BJ (cell line): ENCODE measurements around the gene SPECC1L. TPM values are rescaled to one million over a fixed set of nuclear protein-coding genes. Genes with fewer than 3 reads are reported as not detected.

ENCODE experiments used
- CTCF ChIA-PET: fragments of 350-600 bp; formaldehyde crosslinking; extraction: SDS; loops from one replicate; lab custom pipeline; 2021; ENCODE audit warnings: antibody characterized with exemption, inconsistent platforms; lab: Yijun Ruan, JAX
- POLR2A ChIA-PET: fragments of 300-600 bp; sonication (Branson Sonifier 250); formaldehyde crosslinking; extraction: SDS; loops from one replicate; lab custom pipeline; 2021; ENCODE audit warnings: antibody characterized with exemption; lab: Charles Lee
- DNase-seq: peaks from one replicate; pipeline ENCODE4 v3.0.0-alpha.2; 2011; ENCODE audit warnings: low read depth
- H3K27me3 ChIP-seq: 2 replicates; pipeline ENCODE4 v1.6.0; 2011; ENCODE audit warnings: low read length; ENCODE audit not compliant: control insufficient read depth, insufficient read depth
- H3K36me3 ChIP-seq: 2 replicates; pipeline ENCODE4 v1.5.1; 2011; ENCODE audit warnings: low read length; ENCODE audit not compliant: control insufficient read depth, insufficient read depth
- H3K4me3 ChIP-seq: 2 replicates; pipeline ENCODE4 v1.5.1; 2011; ENCODE audit warnings: low read depth, mild to moderate bottlenecking, control low read depth, low read length
- CTCF ChIP-seq: IDR thresholded peaks from 2 replicates; pipeline ENCODE4 v1.5.1; 2011; ENCODE audit warnings: low read depth, mild to moderate bottlenecking, control low read depth, inconsistent platforms, low read length, moderate library complexity; ENCODE audit not compliant: insufficient read depth
- polyA plus RNA-seq: library from polyadenylated mRNA; depleted of rRNA; stranded (reverse); fragments of >200 nt; gene quantifications from 2 replicates; pipeline ENCODE4 v1.2.3, GENCODE V29; 2011

The SPECC1L gene
- polyA plus RNA-seq, 1 experiment, result 35.1 TPM

DNA sequence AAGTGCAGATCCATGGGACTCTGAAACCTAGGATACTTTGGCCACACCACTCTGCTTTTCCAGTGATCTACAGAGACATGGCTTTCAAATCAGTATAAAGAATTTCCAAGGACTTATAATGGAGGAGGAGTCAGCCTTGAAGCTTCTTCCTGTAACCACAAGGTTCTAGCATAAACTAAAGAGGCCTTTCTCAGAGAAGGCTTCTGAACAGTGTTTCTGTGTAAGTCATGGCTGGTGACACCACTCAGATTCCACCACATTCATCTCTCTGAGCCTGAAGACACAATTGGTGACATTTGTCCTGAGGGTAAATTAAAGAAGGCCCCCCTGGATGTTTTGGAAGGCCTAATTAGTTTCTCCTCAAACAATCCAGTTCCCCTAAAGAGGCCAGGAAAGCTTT lies 127.8 kb downstream of the SPECC1L start:
- peaks cover 1% of the 10 kb centered on the region; the same call in 1 of the 2 replicates for H3K36me3 ChIP-seq
- no peak overlapping the region for H3K4me3 ChIP-seq
- no peaks in the 10 kb centered on the region for H3K27me3 ChIP-seq
- ChIA-PET CTCF (interaction anchor here (0.9 to 1.0 kb wide), 2 partner anchors 14 to 25 kb away, joined by 3 read pairs; no protein-coding TSS in a partner anchor), POLR2A (no interaction called here)
- no peak for DNase-seq
- no peak for TF ChIP-seq CTCF

GRCh38 chr22:24400034-24400725 lies 129.5 kb downstream of the SPECC1L start:
- CTCF ChIA-PET, result interaction anchor here (0.6 kb wide), 1 partner anchor 37 kb away, joined by 3 read pairs; no protein-coding TSS in a partner anchor
- Histone ChIP-seq H3K27me3 (no peaks in the 10 kb centered on the region), H3K36me3 (peaks cover 6% of the 10 kb centered on the region; the same call in 1 of the 2 replicates), H3K4me3 (no peak overlapping the region)
- no peak for DNase-seq
- POLR2A ChIA-PET, result no interaction called here
- TF ChIP-seq CTCF, result no peak

DNA sequence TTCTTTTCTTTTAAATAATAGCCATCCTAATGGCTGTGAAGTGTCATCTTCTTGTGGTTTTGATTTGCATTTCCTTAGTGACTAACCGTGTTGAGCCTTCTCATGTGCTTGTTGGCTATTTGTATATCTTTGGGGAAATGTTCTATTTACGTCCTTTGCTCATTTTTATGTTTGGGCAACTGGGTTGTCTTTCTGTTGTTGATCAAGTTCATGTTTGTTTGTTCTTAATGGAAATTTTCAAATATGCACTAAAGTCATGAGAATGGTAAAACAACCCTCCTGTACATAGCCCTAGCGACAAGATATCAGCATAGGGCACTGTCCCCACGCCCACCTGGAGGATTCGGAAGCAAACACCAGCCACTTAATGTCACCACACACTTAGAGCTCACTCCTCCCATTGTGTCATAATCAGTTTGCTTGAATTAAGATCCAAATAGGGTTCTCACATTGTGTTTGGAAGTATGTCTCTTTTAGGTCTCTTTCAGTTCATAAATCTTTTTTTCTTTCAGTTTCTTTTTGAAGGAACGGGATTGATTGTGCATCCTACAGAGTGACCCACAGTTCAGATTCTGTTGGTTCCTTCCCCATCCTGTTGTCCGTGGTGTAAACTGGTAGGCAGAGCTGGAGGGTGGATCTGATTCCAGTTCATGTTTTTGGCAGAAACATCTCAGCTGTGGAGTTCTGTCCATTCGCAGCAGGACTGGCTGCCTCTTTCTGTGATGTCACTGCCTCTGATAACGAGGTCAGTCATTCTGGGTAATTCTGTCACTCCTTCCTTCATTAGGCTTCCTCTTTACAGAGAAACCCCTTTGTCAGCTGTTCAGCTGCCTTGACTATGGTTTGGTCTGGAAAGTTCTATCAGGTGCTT lies 130.3 kb downstream of the SPECC1L start:
- DNase-seq, result no peak
- Histone ChIP-seq H3K27me3 (no peaks in the 10 kb centered on the region), H3K4me3 (no peak overlapping the region), H3K36me3 (peaks cover 6% of the 10 kb centered on the region; the same call in 1 of the 2 replicates)
- no peak for TF ChIP-seq CTCF
- ChIA-PET CTCF (interaction anchor here (1.0 kb wide), 1 partner anchor 8 kb away, joined by 4 read pairs; no protein-coding TSS in a partner anchor), POLR2A (no interaction called here)

- CTCF ChIA-PET, result interaction anchor here (1.0 kb wide), 1 partner anchor 9 kb away, joined by 4 read pairs; no protein-coding TSS in a partner anchor
Observed at GRCh38 chr22:24401931-24402367, 131.3 kb downstream of the SPECC1L start.

More at GRCh38 chr22:24401931-24402367, 131.3 kb downstream of the SPECC1L start:
- Histone ChIP-seq H3K27me3 (no peaks in the 10 kb centered on the region), H3K36me3 (peaks cover 7% of the 10 kb centered on the region; the same call in 1 of the 2 replicates), H3K4me3 (no peak overlapping the region)
- no peak for DNase-seq
- POLR2A ChIA-PET, result no interaction called here
- no peak for TF ChIP-seq CTCF
